IPS-18a (cell line): ENCODE measurements around the gene HHAT.

Source experiments
- H3K27ac ChIP-seq: one replicate; pipeline ENCODE4 v1.5.1; 2013; ENCODE audit warnings: low read length
- H3K27me3 ChIP-seq: one replicate; pipeline ENCODE4 v1.6.1; 2013; ENCODE audit warnings: mild to moderate bottlenecking, low read length; ENCODE audit not compliant: control insufficient read depth, insufficient read depth
- H3K36me3 ChIP-seq: one replicate; pipeline ENCODE4 v1.6.1; 2013; ENCODE audit warnings: low read depth, low read length; ENCODE audit not compliant: control insufficient read depth
- H3K4me1 ChIP-seq: one replicate; pipeline ENCODE4 v1.6.1; 2013; ENCODE audit warnings: low read depth, low read length; ENCODE audit not compliant: control insufficient read depth
- H3K4me3 ChIP-seq: one replicate; pipeline ENCODE4 v1.5.1; 2013; ENCODE audit warnings: low read length
- H3K9ac ChIP-seq: one replicate; pipeline ENCODE4 v1.6.1; 2013; ENCODE audit warnings: mild to moderate bottlenecking, low read length, moderate library complexity
- H3K9me3 ChIP-seq: one replicate; pipeline ENCODE4 v1.6.1; 2013; ENCODE audit warnings: low read depth, low read length; ENCODE audit not compliant: control insufficient read depth

HHAT gene

GRCh38 chr1:210376836-210377372, 48.2 kb downstream of the HHAT start:
- Histone ChIP-seq H3K4me3 (no peak overlapping the region), H3K27ac (no peak overlapping the region), H3K4me1 (peaks cover 25% of the 10 kb centered on the region), H3K9me3 (no peaks in the 10 kb centered on the region), H3K27me3 (peaks cover 7% of the 10 kb centered on the region), H3K9ac (no peak overlapping the region), H3K36me3 (no peaks in the 10 kb centered on the region)

GRCh38 chr1:210377731-210378333, 49.1 kb downstream of the HHAT start:
- Histone ChIP-seq H3K27ac (no peak overlapping the region), H3K4me1 (peaks cover 15% of the 10 kb centered on the region), H3K9me3 (no peaks in the 10 kb centered on the region), H3K9ac (no peak overlapping the region), H3K36me3 (no peaks in the 10 kb centered on the region), H3K27me3 (peaks cover 2% of the 10 kb centered on the region), H3K4me3 (no peak overlapping the region)

GRCh38 chr1:210378736-210379135, 50.0 kb downstream of the HHAT start:
- Histone ChIP-seq H3K4me3 (no peak overlapping the region), H3K4me1 (peaks cover 6% of the 10 kb centered on the region), H3K27ac (no peak overlapping the region), H3K9me3 (no peaks in the 10 kb centered on the region), H3K27me3 (no peaks in the 10 kb centered on the region), H3K9ac (no peak overlapping the region), H3K36me3 (no peaks in the 10 kb centered on the region)

- Histone ChIP-seq H3K27me3 (no peaks in the 10 kb centered on the region), H3K9ac (no peak overlapping the region), H3K36me3 (no peaks in the 10 kb centered on the region), H3K9me3 (no peaks in the 10 kb centered on the region), H3K4me1 (no peaks in the 10 kb centered on the region), H3K27ac (no peak overlapping the region), H3K4me3 (no peak overlapping the region)
These were observed 53.2 kb downstream of the HHAT start for GRCh38 chr1:210381934-210382333.

- H3K27me3 ChIP-seq, result no peaks in the 10 kb centered on the region
These were observed 55.9 kb downstream of the HHAT start for GRCh38 chr1:210384625-210385024.

GRCh38 chr1:210385228-210385627, 56.5 kb downstream of the HHAT start:
- no peak overlapping the region for H3K9ac ChIP-seq
- no peak overlapping the region for H3K4me3 ChIP-seq
- no peaks in the 10 kb centered on the region for H3K36me3 ChIP-seq
- H3K27ac ChIP-seq, result no peak overlapping the region
- no peaks in the 10 kb centered on the region for H3K9me3 ChIP-seq
- H3K4me1 ChIP-seq, result no peaks in the 10 kb centered on the region
- no peaks in the 10 kb centered on the region for H3K27me3 ChIP-seq

More at GRCh38 chr1:210384625-210385024, 55.9 kb downstream of the HHAT start:
- Histone ChIP-seq H3K4me1 (no peaks in the 10 kb centered on the region), H3K9ac (no peak overlapping the region), H3K36me3 (no peaks in the 10 kb centered on the region), H3K4me3 (no peak overlapping the region), H3K9me3 (no peaks in the 10 kb centered on the region), H3K27ac (no peak overlapping the region)

GRCh38 chr1:210394281-210394821, 65.6 kb downstream of the HHAT start:
- Histone ChIP-seq H3K4me3 (no peak overlapping the region), H3K9ac (no peak overlapping the region), H3K9me3 (no peaks in the 10 kb centered on the region), H3K4me1 (no peaks in the 10 kb centered on the region), H3K27ac (no peak overlapping the region), H3K36me3 (no peaks in the 10 kb centered on the region), H3K27me3 (no peaks in the 10 kb centered on the region)

- no peak overlapping the region for H3K9ac ChIP-seq
These were observed 67.8 kb downstream of the HHAT start for GRCh38 chr1:210396541-210396940.

GRCh38 chr1:210397252-210397651, 68.5 kb downstream of the HHAT start:
- H3K36me3 ChIP-seq, result no peaks in the 10 kb centered on the region
- H3K9me3 ChIP-seq, result no peaks in the 10 kb centered on the region
- no peaks in the 10 kb centered on the region for H3K4me1 ChIP-seq
- no peak overlapping the region for H3K27ac ChIP-seq
- no peak overlapping the region for H3K4me3 ChIP-seq
- H3K9ac ChIP-seq, result no peak overlapping the region
- no peaks in the 10 kb centered on the region for H3K27me3 ChIP-seq

More at GRCh38 chr1:210396541-210396940, 67.8 kb downstream of the HHAT start:
- Histone ChIP-seq H3K27me3 (no peaks in the 10 kb centered on the region), H3K9me3 (no peaks in the 10 kb centered on the region), H3K27ac (no peak overlapping the region), H3K36me3 (no peaks in the 10 kb centered on the region), H3K4me3 (no peak overlapping the region), H3K4me1 (no peaks in the 10 kb centered on the region)

GRCh38 chr1:210397681-210398080, 69.0 kb downstream of the HHAT start:
- H3K36me3 ChIP-seq, result no peaks in the 10 kb centered on the region
- no peaks in the 10 kb centered on the region for H3K27me3 ChIP-seq
- no peaks in the 10 kb centered on the region for H3K4me1 ChIP-seq
- H3K9ac ChIP-seq, result no peak overlapping the region
- H3K4me3 ChIP-seq, result no peak overlapping the region
- no peaks in the 10 kb centered on the region for H3K9me3 ChIP-seq
- no peak overlapping the region for H3K27ac ChIP-seq

GRCh38 chr1:210398466-210398865, 69.8 kb downstream of the HHAT start:
- Histone ChIP-seq H3K9me3 (no peaks in the 10 kb centered on the region), H3K4me1 (no peaks in the 10 kb centered on the region), H3K27me3 (no peaks in the 10 kb centered on the region), H3K27ac (no peak overlapping the region), H3K4me3 (no peak overlapping the region), H3K9ac (no peak overlapping the region), H3K36me3 (no peaks in the 10 kb centered on the region)
